T-helper 22 cell (primary cell): ENCODE results near the gene PSORS1C1.

Source experiments
- DNase-seq: peaks from one replicate; pipeline ENCODE4 v3.0.0-alpha.2; 2020; ENCODE audit warnings: low read depth

The PSORS1C1 gene

DNA sequence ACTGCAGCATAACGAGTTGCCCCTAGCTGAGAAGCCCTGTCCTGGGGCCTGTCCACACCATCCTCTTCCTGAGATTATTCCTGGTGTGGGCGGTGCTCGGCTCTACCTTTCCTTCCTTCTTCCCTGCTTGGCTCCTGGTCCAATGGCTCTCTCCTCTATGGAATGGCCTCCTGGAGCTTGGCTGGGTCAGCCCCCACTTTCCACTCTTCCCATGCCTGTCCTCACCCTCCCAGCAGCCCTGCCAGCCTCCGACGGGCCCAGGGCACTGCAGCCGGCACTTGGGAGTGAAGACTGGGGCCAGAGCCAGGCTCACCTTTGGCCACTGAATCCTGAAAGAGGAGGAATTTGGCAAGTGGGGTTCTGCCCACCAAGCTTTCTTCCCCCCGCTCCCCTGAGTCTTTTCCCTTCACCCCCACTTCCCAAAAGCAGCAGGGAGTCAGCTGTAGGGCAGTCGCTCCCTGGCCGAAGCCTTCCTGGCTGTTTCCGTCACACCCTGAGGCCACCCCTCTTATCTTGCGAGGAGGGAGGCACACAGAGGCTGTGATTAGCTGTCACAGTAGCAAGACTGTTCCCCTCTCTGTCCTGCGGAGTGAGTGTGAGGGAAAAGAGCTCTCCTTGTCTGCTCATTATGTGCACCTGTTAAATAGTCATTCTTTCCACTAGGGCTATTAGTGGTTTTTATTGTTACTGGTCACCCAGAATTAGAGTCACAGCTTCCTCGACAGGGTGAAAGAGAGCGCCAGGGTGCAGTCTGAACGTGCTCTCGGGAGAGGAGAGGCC lies 12.0 kb downstream of the PSORS1C1 start:
- DNase-seq = no peak

DNA sequence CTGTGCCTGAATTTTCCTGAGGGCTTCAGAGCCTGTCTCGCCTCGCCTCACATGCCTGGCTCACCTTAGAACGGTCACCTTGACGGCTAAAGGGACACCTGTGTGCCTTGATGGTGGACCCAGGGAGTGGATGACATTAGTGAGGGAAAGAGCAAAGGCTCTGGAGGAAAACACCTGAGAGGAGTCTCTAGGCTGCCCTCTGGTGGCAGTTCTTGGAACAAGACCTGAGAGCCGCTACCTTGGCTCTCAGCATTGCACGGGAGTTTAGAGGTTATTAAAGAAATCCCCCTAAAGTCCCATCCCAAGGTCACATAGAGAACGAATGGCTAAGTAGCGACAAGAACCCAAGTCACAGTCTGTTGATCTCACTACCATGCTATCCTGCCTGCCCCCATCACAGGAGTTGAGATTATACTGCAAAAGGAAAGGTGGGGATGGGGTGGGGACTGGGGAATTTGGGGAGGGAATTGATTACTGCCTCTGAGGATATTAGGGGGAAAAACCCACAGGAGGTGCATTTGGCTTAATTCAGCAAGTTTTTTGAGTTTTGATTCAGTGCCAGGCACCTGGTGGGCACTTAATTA lies 13.6 kb downstream of the PSORS1C1 start:
- DNase-seq = peak; percentile 30

DNA sequence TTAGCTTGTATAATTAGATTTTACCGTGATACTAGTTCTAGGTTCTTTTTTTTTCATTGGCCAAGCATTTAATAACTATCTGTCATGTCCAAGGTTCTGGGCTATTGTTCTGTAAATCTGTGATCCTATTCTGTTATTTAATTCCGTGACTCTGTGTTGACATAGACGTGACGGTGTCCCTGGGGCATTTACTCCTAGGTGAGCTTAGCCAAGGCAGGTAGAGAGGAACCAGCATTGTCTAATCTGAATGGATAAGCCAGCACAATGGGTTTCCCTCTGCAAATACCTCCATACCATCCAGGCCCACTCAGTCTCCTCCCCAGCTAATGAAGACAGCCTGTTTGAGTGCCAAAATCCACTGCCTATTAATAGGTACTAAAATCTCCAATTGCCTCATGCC lies 14.5 kb downstream of the PSORS1C1 start:
- DNase-seq = no peak

DNA sequence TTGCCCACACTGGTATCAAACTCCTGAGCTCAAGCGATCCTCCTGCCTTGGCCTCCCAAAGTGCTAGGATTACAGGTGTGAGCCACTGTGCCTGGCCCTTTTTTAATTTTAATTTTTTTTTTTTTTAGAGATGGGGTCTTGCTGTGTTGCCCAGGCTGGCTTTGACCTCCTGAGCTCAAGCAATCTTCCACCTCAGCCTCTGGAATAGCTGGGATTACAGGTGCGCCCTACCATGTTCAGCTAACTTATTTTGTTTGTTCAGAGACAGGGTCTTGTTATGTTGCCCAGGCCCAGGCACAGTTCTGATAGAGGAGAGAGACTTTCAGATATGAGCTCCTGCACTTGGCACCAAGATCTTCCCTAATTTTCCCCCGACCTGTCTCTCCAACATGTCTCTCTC lies 16.2 kb downstream of the PSORS1C1 start:
- DNase-seq = no peak

DNA sequence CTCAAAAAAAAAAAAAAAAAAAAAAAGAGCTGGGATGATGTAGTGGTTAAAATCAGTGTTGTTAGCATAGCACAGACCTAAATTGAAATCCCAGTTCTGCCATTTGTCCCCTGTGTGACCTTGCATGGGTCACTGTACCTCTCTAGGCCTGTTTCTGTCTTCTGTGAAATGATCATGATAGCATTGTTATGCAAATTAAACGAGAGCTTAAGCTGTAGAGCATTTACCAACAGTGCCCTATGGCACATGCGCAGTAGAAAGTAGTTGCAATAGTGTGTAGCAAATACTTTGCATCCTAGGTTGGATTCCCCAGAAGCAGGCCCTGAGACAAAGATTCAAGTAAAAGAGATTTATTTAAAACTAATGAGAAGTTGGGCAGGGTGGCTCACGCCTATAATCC lies 17.0 kb downstream of the PSORS1C1 start:
- DNase-seq = no peak

DNA sequence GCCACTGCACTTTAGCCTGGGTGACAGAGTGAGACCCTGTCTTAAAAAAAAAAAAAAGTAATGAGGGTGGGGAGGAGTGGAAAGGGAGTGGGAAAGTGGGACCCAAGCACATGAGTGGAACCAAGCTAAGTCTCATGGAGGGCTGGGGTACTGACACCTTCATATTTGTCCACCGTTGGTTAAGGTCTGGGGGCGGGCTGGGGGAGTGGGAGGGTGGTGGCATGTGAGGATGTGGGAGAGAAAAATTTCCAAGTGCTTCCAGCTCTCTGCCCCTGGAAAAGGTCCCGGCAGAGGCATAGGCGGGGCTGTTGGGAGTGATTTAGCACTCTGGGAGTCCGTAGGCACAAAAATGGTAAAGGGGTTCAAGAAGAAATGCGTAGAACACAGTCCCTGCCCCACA lies 18.2 kb downstream of the PSORS1C1 start:
- DNase-seq = no peak

DNA sequence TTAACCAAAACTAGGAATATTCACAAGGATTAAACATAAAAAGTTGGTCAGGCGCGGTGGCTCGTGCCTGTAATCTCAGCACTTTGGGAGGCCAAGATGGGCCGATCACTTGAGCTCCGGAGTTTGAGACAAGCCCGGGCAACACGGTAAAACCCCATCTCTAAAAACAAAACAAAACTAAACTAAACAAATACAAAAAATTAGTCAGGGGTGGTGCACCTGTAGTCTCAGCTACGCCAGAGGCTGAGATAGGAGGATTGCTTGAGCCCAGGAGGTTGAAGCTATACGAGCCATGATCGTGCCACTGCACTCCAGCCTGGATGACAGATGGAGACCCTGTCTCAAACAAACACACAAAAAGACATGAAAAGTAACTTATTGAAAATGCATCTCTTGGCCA lies 21.1 kb downstream of the PSORS1C1 start:
- DNase-seq = no peak

DNA sequence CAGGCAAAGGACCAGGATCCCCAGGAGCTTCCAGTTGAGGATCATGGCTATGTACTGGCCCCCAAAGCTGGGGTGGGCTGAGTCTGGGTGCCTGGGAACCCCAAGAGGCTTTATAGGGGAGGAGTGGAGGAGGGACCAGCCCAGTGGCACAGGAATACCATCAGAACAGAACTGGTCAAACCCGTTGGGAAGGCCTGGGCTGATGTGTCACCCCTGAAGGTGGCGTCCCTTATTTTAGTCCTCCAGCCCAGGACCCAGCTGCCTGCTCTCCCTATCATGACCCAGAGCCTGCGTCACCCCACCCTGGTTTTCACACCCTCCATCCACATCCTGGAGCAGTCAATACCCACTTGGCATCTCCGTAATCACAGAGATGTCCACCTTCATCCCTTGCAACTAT lies 24.4 kb downstream of the PSORS1C1 start, which contains the start of gene PSORS1C2:
PSORS1C2 (minus strand) TSS at position 85 of the 400 bp plus-strand sequence; CDS start at position 45, 40 bp downstream.
- DNase-seq = no peak

DNA sequence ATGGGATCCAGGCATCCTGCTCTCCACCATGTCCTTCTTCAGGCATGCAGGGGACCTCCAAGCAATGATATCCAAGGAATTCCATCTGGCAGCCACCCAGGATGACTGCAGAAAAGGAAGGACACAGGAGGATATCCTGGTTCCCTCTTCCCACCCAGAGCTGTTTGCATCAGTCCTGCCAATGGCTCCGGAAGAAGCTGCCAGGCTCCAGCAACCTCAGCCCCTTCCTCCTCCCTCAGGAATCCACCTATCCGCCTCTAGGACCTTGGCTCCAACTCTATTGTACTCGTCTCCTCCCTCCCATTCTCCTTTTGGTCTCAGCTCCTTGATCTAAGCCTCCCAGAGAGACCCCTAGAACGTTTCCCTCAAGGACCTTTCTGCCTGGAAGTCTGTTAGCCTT lies 25.0 kb downstream of the PSORS1C1 start:
- DNase-seq = no peak

DNA sequence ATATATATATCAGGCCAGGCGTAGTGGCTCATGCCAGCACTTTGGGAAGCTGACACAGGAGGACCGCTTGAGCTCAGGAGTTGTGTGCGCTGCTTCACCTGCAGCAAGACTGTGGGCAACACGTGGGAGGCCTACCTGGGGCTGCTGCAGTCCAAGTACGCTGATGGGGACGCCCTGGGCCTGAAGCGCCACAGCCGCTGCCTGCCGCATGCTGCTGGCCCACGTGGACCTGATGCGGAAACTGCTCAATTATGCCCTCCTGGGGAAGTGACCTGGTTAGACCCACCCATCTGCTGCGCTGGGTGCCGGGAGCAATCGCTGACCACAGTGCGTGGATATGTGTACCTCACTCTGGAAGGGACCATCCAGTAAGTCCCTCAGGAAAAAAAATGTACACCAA lies 26.0 kb downstream of the PSORS1C1 start:
- DNase-seq = no peak

DNA sequence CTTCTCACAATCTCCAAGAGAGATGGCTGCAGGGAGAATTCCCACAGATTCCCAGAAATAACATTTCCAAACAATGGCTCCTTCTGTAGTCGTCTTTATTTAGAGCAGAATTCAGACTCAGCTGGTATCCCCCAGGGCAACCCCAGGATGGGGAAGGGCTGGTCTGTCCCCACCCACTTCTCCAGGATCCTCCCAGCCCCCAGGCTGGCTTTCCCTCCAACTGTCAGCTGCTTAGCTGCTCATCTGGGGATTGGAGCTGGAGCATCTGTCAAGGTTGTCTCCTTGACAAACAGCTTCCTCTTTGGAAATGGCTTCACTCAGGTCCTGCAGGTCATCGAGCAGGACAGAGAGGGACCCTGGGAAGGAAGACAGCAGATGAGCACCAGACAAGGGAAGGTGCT lies 27.8 kb downstream of the PSORS1C1 start:
- no peak for DNase-seq

DNA sequence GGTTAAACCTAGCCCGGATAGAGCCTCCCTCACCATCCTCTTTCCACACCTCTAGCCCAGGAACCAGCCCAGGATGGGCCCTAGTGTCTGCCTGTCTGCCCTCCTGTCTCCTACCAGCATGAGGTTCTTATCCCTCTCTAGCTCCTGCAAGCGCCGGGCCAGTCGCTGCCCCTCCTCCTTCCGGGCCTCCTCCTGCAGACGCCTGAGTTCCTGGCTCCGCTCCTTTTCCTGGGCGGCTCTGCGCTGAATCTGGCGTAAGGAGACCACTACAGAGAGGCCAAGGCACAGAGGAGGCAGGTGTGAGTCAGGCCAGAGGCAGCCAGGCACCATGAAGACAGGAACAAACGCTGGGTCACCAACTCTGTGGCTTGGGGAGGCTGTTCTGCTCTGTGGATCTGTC lies 28.5 kb downstream of the PSORS1C1 start:
- no peak for DNase-seq

DNA sequence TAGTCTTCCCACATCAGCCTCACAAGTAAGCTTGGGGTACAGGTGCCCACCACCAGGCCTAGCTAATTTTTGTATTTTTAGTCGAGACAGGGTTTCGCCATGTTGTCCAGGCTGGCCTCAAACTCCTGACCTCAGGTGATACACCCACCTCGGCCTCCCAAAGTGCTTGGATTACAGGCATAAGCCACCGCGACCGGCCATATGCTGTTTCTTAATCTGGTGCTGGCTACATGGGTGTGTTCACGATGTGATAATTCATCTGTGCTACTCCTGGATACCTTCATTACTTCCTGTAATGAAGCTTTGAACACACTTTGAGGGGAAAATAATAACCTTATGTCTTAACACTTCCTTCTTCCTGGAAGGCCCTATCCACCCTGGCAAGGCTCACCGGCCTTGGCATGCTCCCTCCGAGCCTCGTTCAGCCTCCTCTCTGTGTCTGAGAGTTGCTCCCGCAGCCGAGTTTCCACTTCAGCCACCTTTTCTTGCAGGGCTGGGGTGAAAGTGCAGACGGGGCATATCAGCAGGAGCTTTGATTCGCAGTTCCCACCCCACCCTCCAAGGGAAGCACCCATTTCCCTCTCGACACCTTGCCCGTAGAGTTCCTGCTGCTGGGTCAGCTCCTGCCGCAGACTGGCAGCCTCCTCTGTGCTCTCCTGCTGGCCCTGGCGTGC lies 29.8 kb downstream of the PSORS1C1 start:
- no peak for DNase-seq

DNA sequence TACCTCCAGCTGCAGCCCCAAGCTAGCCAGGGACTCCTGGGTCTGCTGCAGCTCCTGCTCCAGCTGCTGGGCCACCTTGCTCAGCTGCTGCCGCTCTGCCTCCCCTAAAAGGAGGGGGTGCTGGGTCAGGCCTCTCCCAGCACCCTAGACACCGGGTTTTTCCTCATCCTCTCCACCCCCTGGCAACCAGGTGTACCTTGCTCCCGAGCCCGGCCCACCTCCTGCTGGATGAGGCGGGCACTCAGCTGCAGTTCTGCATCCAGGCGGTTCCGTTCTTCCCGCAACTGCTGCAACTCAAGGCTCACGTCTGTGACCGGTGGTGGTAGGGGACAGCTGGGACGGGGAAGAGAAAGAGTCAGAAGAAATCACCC lies 30.4 kb downstream of the PSORS1C1 start:
- DNase-seq = no peak

DNA sequence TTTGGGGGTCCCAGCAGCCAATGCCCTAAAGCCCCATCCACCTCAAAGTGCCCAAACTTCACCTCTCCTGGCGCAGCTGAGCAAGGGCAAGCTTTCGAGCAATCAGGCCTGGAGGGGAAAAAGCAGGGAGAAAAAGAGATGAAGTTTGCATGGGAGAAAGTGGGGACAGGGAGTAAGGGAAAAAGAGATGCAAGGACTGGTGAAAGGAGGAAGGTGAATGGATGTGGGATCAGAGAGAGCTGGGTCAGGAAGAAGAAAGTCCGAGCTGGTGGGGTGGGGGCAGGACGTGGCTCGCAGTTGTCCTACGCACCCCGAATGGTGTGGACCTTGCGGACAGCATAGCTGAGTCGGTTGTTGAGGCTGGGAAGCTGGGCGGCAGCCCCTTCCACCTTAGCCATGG lies 30.8 kb downstream of the PSORS1C1 start:
- DNase-seq = no peak

DNA sequence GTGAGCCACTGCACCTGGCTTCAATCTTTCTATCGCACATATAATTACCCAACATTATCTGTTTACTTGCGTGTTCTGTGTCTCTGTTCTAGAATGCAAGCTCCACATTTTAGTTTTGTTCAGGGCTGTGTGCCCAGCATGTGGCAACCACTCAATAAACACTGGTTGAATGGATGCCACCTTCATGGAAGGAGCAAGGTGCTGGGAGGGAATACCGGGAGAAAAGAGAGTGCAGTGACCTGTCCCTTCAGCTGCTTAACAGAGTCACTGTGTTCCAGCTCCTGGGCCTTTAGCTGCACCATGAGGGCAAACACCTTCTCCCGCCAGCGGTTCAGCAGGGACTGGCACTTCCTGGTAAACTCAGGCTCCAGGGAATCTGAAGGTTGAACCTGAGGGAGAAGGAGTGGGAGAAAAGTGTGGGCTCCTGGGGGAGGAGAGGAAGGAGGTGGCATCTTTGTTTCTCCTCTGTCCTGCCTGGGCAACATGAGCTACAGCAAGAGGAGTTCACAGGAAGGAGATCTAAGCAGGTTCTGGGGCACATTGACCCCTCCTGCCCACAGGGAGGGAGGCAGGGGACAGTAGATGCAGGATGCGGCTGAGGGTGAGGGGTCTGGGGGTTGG lies 35.3 kb downstream of the PSORS1C1 start:
- DNase-seq = no peak

DNA sequence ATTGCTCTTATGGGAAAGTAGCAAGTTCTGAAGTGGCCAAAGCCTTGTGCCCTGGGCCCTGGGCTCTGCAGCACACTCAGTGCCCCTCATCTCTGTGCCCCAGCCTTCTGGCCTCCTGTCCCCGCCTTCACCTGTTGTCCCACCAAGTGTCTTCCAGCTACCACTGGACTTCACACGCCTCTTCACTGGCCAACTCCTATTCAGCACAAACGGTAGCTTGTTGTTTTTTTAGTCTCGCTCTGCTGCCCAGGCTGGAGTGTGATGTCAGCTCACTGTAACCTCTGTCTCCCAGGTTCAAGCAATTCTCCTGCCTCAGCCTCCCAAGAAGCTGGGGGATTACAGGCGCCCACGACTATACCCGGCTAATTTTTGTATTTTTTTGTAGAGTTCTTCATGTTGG lies 38.2 kb downstream of the PSORS1C1 start:
- DNase-seq = no peak

DNA sequence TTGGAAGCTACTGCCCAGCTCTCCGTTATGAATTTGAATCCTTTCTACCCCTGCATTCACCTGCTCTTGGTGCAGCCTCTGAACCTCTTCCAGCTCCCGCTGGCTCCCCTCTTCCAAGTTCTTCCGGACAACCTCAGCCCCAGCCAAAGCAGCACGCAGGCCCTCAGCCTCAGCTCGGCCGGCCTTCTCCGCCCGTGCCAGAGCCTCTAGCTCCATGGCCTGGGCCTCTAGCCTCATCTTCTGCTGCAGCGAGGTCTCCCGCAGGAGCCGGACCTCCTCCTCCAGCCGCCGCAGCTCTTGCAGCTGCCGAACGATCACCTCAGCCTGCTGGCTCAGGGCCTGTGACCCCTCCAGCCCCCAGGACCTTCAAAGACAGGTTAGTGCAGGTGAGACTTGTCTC lies 39.8 kb downstream of the PSORS1C1 start:
- DNase-seq = no peak

DNA sequence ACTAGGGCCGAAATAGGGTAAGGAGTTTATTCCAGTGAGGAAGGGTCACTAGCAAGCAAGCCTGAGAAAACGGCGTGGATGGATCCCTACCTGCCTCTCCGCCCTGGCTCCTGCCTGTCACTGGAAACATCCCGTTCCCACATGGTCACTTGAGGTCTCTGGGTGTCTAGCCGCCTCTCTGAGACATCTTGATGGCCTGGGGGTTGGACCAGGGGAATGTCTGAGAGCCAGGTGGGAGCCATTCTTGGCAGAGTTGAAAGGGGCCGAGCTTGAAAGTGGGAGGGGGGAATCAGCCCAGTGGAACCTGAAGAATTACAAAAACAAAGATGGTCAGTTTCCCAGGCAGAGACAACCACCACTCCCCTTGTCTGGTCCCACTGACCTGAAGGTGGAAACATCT lies 42.0 kb downstream of the PSORS1C1 start:
- no peak for DNase-seq

DNA sequence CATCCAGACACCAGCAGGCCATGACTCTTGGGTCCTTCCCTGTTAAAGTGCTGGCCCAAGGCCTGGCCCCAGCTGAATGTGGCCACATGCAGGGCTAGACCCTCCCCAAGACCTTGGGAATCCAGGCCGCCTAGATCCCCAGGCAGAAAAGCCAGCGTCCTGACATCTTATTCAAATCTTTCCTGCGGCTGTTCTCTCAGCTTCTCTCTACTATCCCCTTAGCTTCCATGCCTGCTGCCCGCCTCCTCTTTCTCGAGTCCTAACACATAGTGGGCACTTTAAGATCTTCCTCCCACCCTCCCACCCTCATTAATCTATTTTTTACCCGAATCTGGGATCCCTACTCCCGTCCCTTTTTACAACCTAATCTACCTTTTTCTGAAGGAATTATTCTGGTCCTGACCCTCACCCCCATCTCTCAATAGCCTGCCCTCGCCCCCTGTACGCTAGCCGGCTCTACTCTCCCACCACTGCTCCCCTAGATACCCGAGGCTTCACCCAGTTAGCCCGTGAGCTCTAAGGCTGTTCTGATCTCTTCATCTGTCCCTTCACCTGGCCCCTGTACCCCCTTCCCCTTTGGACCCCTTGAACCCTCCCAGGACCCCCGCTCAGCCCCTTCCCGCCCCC lies 43.0 kb downstream of the PSORS1C1 start, which contains the start of gene CCHCR1:
CCHCR1 (minus strand) TSS at position 290 of the 627 bp plus-strand sequence; CDS start at position 88, 202 bp downstream.
- no peak for DNase-seq

DNA sequence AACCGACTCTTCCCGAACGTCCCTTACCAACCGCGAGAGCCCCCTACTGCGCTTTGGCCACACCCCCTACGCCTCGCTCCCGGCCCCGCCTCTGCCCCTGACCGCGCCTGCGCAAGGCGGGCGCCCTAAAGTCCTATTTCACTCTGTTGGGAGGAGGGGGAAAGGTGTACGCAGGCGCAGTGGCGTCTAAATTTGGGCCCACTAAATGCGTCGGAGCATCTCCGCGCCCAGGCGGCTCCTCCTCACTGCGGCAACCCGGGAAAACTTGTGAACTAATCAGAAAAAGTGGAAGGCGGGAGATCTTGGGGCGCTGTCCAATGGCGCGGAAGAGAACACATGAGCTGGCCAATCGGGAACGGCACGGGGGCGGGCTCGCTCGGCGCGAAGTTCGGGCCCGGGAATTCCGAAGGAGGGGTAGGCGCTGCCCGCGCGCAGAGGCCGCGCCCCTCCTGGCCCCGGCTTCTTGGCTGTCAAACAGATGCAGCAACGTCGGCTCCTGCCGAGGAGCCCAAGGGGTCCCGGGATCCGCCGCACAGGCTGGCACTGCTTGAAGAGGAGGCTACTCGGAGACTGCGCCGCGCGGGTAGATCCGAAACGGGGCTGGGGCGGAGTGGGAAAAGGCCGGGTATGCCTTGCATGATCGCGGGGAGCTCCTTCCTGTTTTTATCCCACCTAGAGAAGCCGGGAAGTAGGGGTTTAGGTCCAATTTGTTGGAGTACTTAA lies 43.7 kb downstream of the PSORS1C1 start, which contains the start of gene TCF19:
TCF19 (plus strand) TSS at position 450 of the 723 bp plus-strand sequence. CDS start 881 bp downstream, outside the sequence.
- DNase-seq = peak; percentile 99
